NCI-H128 (cell line): ENCODE measurements around the gene NUPR1.
"Not testable (repeated sequence)": the region's sequence is repeated elsewhere in the genome, so short reads cannot be mapped to it uniquely, and the experiment has no call there.

Source experiments
- DNase-seq: peaks from one replicate; lab custom pipeline; 2025; ENCODE audit not compliant: unreplicated experiment; lab: John Stamatoyannopoulos, UW

NUPR1 gene

GRCh38 chr16:28527985-28528384 is 10.8 kb downstream of the NUPR1 start:
- no peak for DNase-seq

DNA sequence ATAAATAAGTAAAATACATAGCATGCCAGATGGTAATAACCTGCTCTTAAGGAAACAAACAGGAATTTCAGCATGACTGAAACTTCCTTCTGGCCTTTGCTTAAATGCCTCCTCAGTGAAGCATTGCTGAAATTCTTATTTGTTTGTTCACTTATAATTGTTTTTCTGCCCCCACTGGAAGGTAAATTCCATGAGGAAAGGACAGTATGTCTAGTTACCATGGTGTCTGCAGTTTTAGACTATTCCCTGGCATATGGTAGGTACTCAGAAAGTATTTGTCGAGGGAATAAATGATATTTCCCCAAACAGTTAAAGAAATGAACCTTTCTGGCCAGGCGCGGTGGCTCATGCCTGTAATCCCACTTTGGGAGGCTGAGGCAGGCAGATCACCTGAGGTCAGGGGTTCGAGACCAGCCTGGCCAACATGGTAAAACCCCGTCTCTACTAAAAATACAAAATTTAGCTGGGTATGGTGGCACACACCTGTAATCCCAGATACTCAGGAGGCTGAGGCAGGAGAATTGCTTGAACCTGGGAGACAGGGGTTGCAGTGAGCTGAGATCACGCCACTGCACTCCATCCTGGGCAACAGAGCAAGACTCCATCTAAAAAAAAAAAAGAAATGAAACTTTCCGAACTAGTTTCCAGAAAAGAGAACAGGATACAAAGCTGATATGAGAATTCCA is 11.5 kb downstream of the NUPR1 start:
- not testable (repeated sequence) for DNase-seq

- no peak for DNase-seq
Observed at GRCh38 chr16:28526201-28527099, 12.3 kb downstream of the NUPR1 start.

GRCh38 chr16:28524681-28525171 is 14.0 kb downstream of the NUPR1 start:
- DNase-seq = no peak

GRCh38 chr16:28522792-28523191 is 16.0 kb downstream of the NUPR1 start:
- DNase-seq = no peak

DNA sequence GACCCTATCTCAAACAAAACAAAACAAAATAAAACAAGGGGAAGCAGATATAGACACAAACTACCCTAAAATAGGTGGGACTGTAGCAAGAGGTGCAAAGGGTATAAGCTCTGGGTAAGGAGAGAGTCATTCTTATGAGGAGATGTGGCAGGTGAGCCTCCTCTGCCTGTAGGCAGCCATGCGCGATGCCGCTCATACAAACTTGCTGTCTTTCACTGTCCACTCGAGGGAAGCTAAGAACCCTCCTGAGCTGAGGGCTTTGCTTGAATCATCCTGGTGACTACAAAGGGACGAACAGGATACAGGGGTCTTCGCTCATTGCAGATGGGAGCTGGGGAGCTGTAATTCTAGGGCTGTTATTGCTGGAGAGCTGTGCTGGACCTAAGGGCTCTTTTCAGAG is 17.3 kb downstream of the NUPR1 start:
- DNase-seq = no peak

DNA sequence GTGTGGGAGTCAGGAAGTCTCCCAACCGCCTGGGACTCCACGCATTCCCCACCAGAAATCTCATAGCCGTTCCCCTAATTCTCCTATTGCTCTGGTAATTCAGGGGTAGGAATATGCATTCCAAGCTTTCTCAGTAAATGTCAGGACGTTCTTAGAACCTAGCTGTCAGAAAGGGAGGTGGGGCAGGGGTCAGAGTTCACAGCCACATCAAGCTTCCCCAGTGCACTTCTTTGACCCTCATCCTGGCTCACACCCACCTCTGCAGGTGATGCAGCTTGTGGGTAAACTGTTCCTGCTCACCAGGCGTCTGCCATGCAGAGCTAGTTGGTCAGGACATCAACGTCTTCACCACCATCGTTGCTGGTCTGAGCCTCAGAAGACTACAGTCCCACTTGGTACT is 18.1 kb downstream of the NUPR1 start:
- no peak for DNase-seq

GRCh38 chr16:28514246-28514645 is 24.5 kb downstream of the NUPR1 start:
- DNase-seq = no peak

DNA sequence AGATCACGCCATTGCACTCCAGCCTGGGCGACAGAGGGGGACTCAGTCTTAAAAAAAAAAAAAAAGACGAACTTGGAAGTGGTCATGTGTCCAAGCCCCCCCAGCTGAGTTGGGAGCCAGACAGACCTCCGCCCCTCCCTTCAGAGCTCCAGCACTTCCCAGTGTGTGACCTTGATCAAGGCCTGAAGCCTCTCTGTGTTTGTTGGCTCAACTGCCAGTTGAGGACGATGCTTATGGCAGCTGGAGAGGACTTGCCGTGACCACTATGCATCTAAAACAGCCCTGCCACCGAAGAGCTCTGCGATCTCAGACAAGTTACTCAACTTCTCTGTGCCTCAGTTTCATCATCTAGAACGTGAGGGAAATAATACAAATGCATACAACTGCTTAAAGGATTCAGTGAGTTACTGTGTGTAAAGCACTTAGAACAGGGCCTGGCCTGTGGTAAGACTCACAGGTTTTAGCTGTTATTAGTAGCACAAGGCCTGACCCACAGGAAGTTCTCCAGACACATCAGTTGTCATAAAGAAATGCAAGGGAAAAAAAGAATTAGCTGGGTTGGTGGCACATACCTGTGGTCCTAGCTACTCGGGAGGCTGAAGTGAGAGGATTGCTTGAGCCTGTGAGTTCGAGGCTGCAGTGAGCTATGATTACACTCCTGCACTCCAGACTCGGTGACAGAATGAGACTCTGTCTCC is 25.1 kb downstream of the NUPR1 start:
- DNase-seq = no peak

DNA sequence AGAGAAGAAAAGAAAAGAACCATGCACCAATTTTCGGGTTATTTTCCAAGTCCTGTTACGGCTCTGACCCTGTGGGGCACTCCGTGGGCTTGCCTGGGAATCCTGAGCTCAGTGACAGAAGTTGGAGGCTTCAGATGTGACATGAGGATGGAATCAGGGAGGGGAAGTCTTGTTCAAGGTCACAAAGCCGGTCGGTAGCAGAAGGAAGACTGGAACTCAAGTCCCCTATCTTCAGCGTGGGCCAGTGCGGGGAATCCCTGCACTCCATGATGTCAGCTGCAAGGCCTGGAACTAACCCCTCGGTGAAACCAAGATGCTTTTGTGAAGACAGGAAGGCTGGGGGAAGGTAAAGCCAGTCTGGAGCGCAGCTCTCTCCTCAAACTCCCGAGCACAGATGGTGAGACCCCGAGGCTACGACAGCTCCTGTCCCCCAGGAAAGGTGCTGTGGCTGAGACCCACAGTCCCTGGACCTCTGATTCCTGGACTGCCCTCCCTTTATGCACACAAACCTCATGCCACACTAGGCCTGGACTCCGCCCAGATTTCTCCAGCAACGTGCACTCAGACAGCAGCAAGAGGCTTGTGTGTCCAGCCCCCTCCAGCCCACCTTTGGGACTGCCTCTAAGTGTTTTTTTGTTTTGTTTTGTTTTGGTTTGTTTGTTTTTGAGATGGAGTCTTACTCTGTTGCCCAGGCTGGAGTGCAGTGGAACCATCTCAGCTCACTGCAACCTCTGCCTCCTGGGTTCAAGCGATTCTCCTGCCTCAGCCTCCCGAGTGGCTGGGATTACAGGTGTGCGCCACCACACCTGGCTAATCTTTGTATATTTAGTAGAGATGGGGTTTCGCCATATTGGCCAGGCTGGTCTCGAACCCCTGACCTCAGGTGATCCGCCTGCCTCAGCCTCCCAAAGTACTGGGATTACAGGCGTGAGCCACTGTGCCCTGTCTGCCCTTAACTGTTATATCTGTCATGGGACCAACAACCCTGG is 26.7 kb downstream of the NUPR1 start:
- DNase-seq = no peak

DNA sequence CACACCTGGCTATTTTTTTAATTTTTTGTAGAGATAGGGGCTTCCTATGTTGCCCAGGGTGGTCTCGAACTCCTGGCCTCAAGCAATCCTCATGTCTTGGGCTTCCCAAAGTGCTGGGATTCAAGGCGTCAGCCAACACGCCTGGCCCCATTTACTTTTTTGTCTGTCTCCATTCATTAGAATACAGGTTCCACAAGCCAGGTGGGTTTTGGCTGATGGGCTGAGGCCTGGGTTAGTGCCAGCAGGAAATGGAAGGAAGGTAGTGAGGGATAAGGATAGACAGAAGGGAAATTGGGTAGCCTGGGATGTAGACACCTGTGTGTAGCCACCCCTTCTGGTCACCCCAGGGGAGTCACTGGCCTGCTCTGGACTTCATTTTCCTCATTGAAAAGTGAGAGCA is 27.7 kb downstream of the NUPR1 start:
- no peak for DNase-seq

- no peak for DNase-seq
Observed at GRCh38 chr16:28505489-28506137, 33.2 kb downstream of the NUPR1 start.

- no peak for DNase-seq
Observed at GRCh38 chr16:28504707-28505404, 33.9 kb downstream of the NUPR1 start.

GRCh38 chr16:28503470-28504259 is 35.1 kb downstream of the NUPR1 start:
- DNase-seq = no peak

DNA sequence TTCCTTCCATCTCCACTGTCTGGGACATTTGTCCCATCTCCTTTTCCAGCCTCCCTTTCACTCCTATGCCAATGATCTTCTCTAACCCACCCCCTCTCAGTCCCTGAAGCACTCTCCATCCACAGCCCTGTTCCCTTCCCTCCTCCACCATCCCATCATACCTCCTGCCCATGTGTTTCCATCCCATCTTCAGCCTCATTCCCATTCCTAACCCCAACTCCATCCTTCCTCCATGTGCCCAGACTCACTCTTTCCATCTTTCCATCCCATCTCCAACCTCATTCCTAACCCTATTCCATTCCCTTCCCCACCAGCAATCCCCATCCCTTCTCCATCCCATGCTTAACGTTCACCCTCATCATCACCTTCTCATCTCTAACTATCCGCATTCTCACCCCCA is 36.5 kb downstream of the NUPR1 start:
- no peak for DNase-seq

- no peak for DNase-seq
Observed at GRCh38 chr16:28501258-28502232, 37.2 kb downstream of the NUPR1 start.

GRCh38 chr16:28500476-28501180 is 38.1 kb downstream of the NUPR1 start:
- not testable (repeated sequence) for DNase-seq
